Measurements from ENCODE around the gene GABBR2. TPM values are rescaled to one million over a fixed set of nuclear protein-coding genes. Genes with fewer than 3 reads are reported as not detected.

The GABBR2 gene
- polyA plus RNA-seq, 1 of the 3 experiments (the other 2 are of a cell fraction): not detected

DNA sequence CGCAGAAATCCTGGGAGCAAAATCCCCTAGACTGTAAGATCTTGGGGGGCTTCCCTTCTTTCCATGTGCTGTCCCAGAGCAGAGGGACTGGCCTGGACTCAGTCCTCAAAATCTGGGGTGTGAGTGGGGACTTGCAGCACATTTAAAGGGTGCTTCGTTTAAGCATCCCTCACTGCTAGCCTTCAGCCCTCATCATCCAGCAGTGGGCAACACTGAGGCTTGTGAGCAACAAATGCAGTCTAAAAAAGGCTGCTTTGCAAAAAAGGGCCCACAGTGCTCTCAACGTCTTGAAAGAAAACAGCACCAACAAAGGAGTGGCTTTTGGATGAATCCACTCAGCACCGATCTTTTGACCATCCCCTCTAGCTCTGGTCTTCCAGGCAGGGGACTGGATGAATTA, 325.0 kb downstream of the GABBR2 start:
- no peaks in the 10 kb centered on the region; a peak in 1 of 4 replicates for H3K4me1 ChIP-seq (ENCODE audit: control insufficient read depth in 1 of 2, insufficient read depth in 2 of 2, low read depth in 1 of 2, low read length in 1 of 2)
- ChIA-PET POLR2A (no interaction called here), CTCF (no interaction called here)
- no peak for TF ChIP-seq FOSL2 (IDR thresholded peaks at IDR 0.05; ENCODE audit: borderline replicate concordance, low read depth)
- no peak for TF ChIP-seq FOXJ3 (CRISPR knock-in tag; IDR thresholded peaks at IDR 0.05)
- no peak for TF ChIP-seq SMC3 (IDR thresholded peaks at IDR 0.05; ENCODE audit: low read depth, low read length)
- no peak for TF ChIP-seq POLR2AphosphoS5 (IDR thresholded peaks at IDR 0.05; ENCODE audit: low read depth, low read length)
- no peak for TF ChIP-seq RFX5 (IDR thresholded peaks at IDR 0.05; ENCODE audit: low read length)
- TF ChIP-seq, protein P1, sequence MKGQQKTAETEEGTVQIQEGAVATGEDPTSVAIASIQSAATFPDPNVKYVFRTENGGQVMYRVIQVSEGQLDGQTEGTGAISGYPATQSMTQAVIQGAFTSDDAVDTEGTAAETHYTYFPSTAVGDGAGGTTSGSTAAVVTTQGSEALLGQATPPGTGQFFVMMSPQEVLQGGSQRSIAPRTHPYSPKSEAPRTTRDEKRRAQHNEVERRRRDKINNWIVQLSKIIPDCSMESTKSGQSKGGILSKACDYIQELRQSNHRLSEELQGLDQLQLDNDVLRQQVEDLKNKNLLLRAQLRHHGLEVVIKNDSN (IDR thresholded peaks at IDR 0.05; ENCODE audit: borderline replicate concordance, low read depth): no peak
- TF ChIP-seq, protein P2, sequence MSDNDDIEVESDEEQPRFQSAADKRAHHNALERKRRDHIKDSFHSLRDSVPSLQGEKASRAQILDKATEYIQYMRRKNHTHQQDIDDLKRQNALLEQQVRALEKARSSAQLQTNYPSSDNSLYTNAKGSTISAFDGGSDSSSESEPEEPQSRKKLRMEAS (IDR thresholded peaks at IDR 0.05; ENCODE audit: low read depth): no peak
- H4K20me1 ChIP-seq (ENCODE audit: insufficient read depth): no peaks in the 10 kb centered on the region
- DNase-seq: no peak
- H3K9ac ChIP-seq: no peak overlapping the region
- H3K79me2 ChIP-seq (ENCODE audit: insufficient read depth): no peaks in the 10 kb centered on the region
- no peak overlapping the region for H3K27ac ChIP-seq (ENCODE audit: low read depth in 2 of 2, low read length in 1 of 2)
- H2AFZ ChIP-seq (ENCODE audit: low read depth): no peak overlapping the region
- H3K36me3 ChIP-seq (replicated peaks in 1 of 2; ENCODE audit: control insufficient read depth in 1 of 2, insufficient read depth in 2 of 2, low read length in 1 of 2): no peaks in the 10 kb centered on the region
- no peak overlapping the region for H3K4me2 ChIP-seq
- WGBS (ENCODE audit: low lambda C conversion rate): 36% methylated on average over 4 of the region's 4 CpGs
- H3K27me3 ChIP-seq (ENCODE audit: insufficient read depth): no peaks in the 10 kb centered on the region
- H3K9me3 ChIP-seq: no peaks in the 10 kb centered on the region
- H3K9me2 ChIP-seq: no peaks in the 10 kb centered on the region
- no peaks in the 10 kb centered on the region for H3F3A ChIP-seq (replicated peaks; ENCODE audit: insufficient read depth)
- H3K4me3 ChIP-seq (ENCODE audit: low read depth in 2 of 2, low read length in 1 of 2): no peak overlapping the region

DNA sequence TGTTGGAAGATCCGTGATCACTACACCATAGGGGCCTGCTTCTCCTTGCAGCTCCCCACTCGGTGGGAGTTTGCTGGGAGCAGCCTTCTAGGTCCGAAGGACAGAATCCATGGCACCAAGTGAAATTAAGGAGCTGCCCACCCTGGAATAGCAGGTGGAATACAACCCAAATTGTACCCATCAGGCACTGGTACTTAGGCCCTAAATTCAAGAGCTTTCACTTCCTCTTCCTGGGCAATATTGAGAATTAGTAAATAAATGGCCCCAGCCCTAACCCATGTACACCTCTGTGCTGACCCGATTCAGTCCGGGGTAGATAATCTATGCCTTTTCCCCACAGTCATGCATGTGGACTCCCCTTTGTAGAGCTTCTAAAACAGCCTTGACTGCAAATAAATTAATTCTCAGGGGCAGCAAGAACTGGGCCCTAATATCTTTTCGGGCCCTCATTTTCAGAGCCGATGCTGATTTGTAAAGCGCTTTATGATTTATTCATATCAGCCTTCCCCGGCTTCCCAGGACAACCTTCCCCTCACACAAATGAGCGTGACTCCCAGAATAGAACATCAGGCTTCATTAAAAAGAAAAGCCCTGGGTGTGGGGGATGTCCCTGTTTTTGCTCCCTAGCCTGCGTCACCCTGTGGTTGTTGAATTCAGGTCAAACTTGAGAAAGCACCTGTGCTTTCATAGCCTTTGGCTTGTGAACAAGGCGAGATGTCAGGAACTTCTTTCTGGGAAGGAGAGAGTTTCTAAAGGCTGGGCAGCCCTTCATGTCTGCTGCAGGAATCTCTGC, 327.2 kb downstream of the GABBR2 start:
- no peak overlapping the region for H3K4me3 ChIP-seq (ENCODE audit: low read depth in 2 of 2, low read length in 1 of 2)
- ChIA-PET POLR2A (no interaction called here), CTCF (interaction anchor here (1.1 kb wide), 1 partner anchor 20 kb away, joined by 3 read pairs; no protein-coding TSS in a partner anchor)
- H2AFZ ChIP-seq (ENCODE audit: low read depth): no peak overlapping the region
- H4K20me1 ChIP-seq (ENCODE audit: insufficient read depth): no peaks in the 10 kb centered on the region
- WGBS (ENCODE audit: low lambda C conversion rate): 81% methylated on average over 10 of the region's 12 CpGs
- DNase-seq: no peak
- no peaks in the 10 kb centered on the region for H3K9me2 ChIP-seq
- no peaks in the 10 kb centered on the region for H3K36me3 ChIP-seq (replicated peaks in 1 of 2; ENCODE audit: control insufficient read depth in 1 of 2, insufficient read depth in 2 of 2, low read length in 1 of 2)
- no peaks in the 10 kb centered on the region; a peak in 1 of 4 replicates for H3K4me1 ChIP-seq (ENCODE audit: control insufficient read depth in 1 of 2, insufficient read depth in 2 of 2, low read depth in 1 of 2, low read length in 1 of 2)
- no peaks in the 10 kb centered on the region for H3K9me3 ChIP-seq
- no peaks in the 10 kb centered on the region for H3K27me3 ChIP-seq (ENCODE audit: insufficient read depth)
- no peak overlapping the region for H3K9ac ChIP-seq
- TF ChIP-seq, protein P3, sequence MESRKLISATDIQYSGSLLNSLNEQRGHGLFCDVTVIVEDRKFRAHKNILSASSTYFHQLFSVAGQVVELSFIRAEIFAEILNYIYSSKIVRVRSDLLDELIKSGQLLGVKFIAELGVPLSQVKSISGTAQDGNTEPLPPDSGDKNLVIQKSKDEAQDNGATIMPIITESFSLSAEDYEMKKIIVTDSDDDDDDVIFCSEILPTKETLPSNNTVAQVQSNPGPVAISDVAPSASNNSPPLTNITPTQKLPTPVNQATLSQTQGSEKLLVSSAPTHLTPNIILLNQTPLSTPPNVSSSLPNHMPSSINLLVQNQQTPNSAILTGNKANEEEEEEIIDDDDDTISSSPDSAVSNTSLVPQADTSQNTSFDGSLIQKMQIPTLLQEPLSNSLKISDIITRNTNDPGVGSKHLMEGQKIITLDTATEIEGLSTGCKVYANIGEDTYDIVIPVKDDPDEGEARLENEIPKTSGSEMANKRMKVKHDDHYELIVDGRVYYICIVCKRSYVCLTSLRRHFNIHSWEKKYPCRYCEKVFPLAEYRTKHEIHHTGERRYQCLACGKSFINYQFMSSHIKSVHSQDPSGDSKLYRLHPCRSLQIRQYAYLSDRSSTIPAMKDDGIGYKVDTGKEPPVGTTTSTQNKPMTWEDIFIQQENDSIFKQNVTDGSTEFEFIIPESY (IDR thresholded peaks at IDR 0.05; ENCODE audit: borderline replicate concordance, low read depth): no peak
- TF ChIP-seq RAD21 (IDR thresholded peaks at IDR 0.05; ENCODE audit: low read length) (no peak), RCOR1 (IDR thresholded peaks at IDR 0.05; ENCODE audit: low read length) (no peak), TAF1 (IDR thresholded peaks at IDR 0.05; ENCODE audit: borderline replicate concordance, low read depth, low read length) (no peak), SMC3 (IDR thresholded peaks at IDR 0.05; ENCODE audit: low read depth, low read length) (no peak), FOXM1 (IDR thresholded peaks at IDR 0.05; ENCODE audit: low read depth) (no peak)
- TF ChIP-seq, protein P4, sequence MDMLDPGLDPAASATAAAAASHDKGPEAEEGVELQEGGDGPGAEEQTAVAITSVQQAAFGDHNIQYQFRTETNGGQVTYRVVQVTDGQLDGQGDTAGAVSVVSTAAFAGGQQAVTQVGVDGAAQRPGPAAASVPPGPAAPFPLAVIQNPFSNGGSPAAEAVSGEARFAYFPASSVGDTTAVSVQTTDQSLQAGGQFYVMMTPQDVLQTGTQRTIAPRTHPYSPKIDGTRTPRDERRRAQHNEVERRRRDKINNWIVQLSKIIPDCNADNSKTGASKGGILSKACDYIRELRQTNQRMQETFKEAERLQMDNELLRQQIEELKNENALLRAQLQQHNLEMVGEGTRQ (IDR thresholded peaks at IDR 0.05; ENCODE audit: borderline replicate concordance, low read depth, low read length): no peak
- no peaks in the 10 kb centered on the region for H3F3A ChIP-seq (replicated peaks; ENCODE audit: insufficient read depth)
- H3K4me2 ChIP-seq: no peak overlapping the region
- no peaks in the 10 kb centered on the region for H3K79me2 ChIP-seq (ENCODE audit: insufficient read depth)
- H3K27ac ChIP-seq (ENCODE audit: low read depth in 2 of 2, low read length in 1 of 2): no peak overlapping the region
